ENCODE results near the gene ZNF217. TPM values are rescaled to one million over a fixed set of nuclear protein-coding genes. Genes with fewer than 3 reads are reported as not detected.
"Not testable (repeated sequence)": the region's sequence is repeated elsewhere in the genome, so short reads cannot be mapped to it uniquely, and the experiment has no call there.

The ZNF217 gene
- total RNA-seq, 2 donors from 2014 or later = 7.6 to 13.8 TPM

DNA sequence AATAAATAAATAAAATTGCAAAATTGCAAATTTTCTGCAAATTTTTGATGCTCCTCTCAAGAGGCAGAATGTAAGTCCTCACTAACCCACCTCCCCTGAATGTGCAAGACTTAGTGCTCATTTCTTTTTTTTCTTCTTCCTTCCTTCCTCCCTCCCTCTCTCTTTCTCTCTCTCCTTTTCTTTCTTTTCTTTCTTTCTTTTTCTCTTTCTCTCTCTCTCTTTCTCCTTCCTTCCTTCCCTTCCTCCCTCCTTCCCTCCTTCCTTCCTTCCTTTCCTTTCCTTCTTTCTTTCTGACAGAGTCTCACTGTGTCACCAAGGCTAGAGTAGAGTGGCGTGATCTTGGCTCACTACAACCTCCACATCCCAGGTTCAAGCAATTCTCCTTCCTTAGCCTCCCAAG, 60.1 kb downstream of the ZNF217 start:
- Histone ChIP-seq H3K27me3 (no peaks in the 10 kb centered on the region), H3K4me1 (no peaks in the 10 kb centered on the region), H3K4me3 (no peak overlapping the region), H3K9me3 (no peaks in the 10 kb centered on the region), H3K36me3 (no peaks in the 10 kb centered on the region), H3K27ac (no peak overlapping the region)
- no peak for TF ChIP-seq CTCF (IDR thresholded peaks at IDR 0.05)
- DNase-seq (ENCODE audit: low spot score) = no peak

- H3K4me1 ChIP-seq; H3K27me3 ChIP-seq; H3K27ac ChIP-seq; DNase-seq (ENCODE audit: low spot score); H3K36me3 ChIP-seq; H3K4me3 ChIP-seq; H3K9me3 ChIP-seq: not testable (repeated sequence)
These were observed 60.9 kb downstream of the ZNF217 start for GRCh38 chr20:53532654-53533312.

DNA sequence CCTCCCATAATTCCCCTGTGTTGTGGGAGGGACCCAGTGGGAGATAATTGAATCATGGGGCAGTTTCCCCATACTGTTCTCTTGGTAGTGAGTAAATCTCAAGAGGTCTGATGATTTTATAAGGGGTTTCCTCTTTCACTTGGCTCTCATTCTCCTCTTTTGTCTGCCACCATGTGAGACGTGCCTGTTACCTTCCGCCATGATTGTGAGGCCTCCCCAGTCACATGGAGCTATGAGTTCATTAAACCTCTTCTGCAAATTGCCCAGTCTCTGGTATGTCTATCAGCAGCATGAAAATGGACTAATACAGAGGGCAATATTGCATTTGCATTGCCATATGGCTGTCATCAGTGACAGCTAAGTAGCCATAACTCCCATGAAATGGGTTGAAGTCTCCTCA, 63.2 kb downstream of the ZNF217 start:
- DNase-seq (ENCODE audit: low spot score) = no peak
- H3K9me3 ChIP-seq = no peaks in the 10 kb centered on the region
- no peak overlapping the region for H3K4me3 ChIP-seq
- no peak overlapping the region for H3K27ac ChIP-seq
- TF ChIP-seq CTCF (IDR thresholded peaks at IDR 0.05) = no peak
- H3K36me3 ChIP-seq = no peaks in the 10 kb centered on the region
- H3K27me3 ChIP-seq = no peaks in the 10 kb centered on the region
- H3K4me1 ChIP-seq = no peaks in the 10 kb centered on the region

GRCh38 chr20:53529658-53530057, 64.0 kb downstream of the ZNF217 start:
- Histone ChIP-seq H3K36me3 (no peaks in the 10 kb centered on the region), H3K9me3 (no peaks in the 10 kb centered on the region), H3K4me1 (no peaks in the 10 kb centered on the region), H3K4me3 (no peak overlapping the region), H3K27ac (no peak overlapping the region), H3K27me3 (no peaks in the 10 kb centered on the region)
- no peak for DNase-seq (ENCODE audit: low spot score)
- no peak for TF ChIP-seq CTCF (IDR thresholded peaks at IDR 0.05)

- Histone ChIP-seq H3K4me3 (no peak overlapping the region), H3K27ac (no peak overlapping the region), H3K4me1 (no peaks in the 10 kb centered on the region), H3K27me3 (no peaks in the 10 kb centered on the region), H3K36me3 (no peaks in the 10 kb centered on the region), H3K9me3 (no peaks in the 10 kb centered on the region)
- no peak for TF ChIP-seq CTCF (IDR thresholded peaks at IDR 0.05)
- no peak for DNase-seq (ENCODE audit: low spot score)
These were observed 66.4 kb downstream of the ZNF217 start for GRCh38 chr20:53527196-53527595.

GRCh38 chr20:53524589-53525312, 68.9 kb downstream of the ZNF217 start:
- Histone ChIP-seq H3K4me3 (no peak overlapping the region), H3K27me3 (no peaks in the 10 kb centered on the region), H3K27ac (no peak overlapping the region), H3K4me1 (no peaks in the 10 kb centered on the region), H3K9me3 (no peaks in the 10 kb centered on the region), H3K36me3 (no peaks in the 10 kb centered on the region)
- DNase-seq (ENCODE audit: low spot score) = no peak
- no peak for TF ChIP-seq CTCF (IDR thresholded peaks at IDR 0.05)

DNA sequence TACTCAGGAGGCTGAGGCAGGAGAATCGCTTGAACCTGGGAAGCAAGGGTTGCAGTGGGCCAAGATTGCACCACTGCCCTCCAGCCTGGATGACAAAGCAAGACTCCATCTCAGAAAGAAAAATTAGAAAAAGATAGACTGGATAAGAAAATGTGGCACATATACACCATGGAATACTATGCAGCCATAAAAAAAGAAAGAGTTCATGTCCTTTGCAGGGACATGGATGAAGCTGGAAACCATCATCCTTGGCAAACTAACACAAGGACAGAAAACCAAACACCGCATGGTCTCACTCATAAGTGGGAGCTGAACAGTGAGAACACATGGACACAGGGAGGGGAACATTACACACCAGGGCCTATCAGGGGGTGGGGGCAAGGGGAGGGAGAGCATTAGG, 70.0 kb downstream of the ZNF217 start:
- not testable (repeated sequence) for H3K4me3 ChIP-seq; DNase-seq (ENCODE audit: low spot score); H3K27me3 ChIP-seq; H3K36me3 ChIP-seq; H3K4me1 ChIP-seq; H3K9me3 ChIP-seq; H3K27ac ChIP-seq

Measured in right atrium auricular region (tissue), 2 donors.